Dermis microvascular lymphatic vessel endothelial cell (primary cell): ENCODE data around the gene APOO. TPM values are rescaled to one million over a fixed set of nuclear protein-coding genes. Genes with fewer than 3 reads are reported as not detected.

ENCODE experiments used
- DNase-seq, 2 donors: peaks; one replicate each; pipeline versions ENCODE4 v3.0.0 to v3.0.0-alpha.2; 2010; ENCODE audit warnings: low read depth in 2 of 2
- total RNA-seq: library from RNA; depleted of rRNA; stranded (reverse); fragments of >200 nt; gene quantifications from 2 replicates; pipeline ENCODE4 v1.2.1, GENCODE V29; 2014

APOO gene
- total RNA-seq, 1 donor from 2014 or later: 5.6 TPM

DNA sequence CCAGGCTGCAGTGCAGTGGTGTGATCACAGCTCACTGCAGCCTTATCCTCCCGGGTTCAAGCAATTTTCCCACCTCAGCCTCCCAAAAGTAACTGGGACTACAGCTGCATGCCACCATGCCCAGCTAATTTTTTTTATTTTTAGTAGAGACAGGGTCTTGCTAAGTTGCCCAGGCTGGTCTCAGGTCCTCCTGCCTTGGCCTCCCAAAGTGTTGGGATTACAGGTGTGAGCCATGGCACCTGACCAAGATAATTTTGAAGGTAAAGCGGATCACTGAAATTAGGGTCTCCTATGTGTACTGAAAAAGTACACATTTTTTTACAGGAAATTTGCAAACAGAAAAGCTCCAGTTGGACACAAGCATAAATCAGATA is 120.0 kb downstream of the APOO start:
- peak in 1 of 2 donors; percentile 48 for DNase-seq

- peak; percentile 45 to 76 for DNase-seq
Observed at GRCh38 chrX:23786268-23786815, 121.4 kb downstream of the APOO start.

DNA sequence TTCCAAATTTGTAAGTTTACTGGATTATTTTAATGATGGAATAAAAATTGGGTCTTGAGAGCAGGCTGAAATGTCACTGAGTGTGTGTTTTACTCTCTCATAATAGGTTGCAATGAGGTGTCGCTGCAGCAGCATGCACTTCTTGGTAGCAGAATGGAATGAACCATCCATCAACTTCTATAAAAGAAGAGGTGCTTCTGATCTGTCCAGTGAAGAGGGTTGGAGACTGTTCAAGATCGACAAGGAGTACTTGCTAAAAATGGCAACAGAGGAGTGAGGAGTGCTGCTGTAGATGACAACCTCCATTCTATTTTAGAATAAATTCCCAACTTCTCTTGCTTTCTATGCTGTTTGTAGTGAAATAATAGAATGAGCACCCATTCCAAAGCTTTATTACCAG is 122.2 kb downstream of the APOO start:
- peak in 1 of 2 donors; percentile 33 for DNase-seq

GRCh38 chrX:23784470-23785331 is 123.0 kb downstream of the APOO start:
- peak in 1 of 2 donors; percentile 33 for DNase-seq

DNA sequence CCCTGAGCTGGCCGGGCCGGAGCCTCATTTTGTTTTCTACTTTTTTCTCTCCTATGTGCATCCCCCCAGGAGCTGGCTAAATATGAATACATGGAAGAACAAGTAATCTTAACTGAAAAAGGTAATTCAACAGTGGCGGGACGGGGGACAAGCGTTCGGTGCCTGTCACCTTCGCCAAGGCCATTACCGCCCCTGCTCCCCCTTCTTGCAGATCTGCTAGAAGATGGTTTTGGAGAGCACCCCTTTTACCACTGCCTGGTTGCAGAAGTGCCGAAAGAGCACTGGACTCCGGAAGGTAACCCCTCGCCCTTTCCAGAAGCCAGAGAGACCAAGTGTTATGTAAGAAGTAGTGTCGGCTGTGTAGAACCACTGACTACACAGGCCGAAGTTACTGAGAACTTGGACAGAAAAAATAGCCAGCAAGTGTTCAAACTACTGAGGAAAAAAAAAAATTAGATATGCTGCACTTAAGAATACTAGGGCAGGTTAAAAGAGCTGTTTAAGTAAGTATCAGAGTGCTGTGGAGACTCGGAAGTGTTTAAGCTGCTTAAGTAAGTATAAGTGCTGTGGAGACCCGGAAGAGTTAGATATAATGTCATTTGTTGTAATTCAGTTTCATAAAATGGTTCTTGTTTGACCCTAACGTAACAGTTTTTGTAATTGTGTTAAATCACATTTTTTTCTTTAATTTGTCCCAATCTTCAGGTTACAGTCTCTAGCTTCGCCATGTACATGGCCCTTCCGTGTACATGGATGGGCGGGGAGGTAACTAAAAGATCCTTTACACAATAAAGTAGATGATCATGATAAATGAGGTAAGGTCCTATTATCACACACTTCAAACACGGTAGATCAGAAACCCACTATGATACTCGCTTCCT is 123.9 kb downstream of the APOO start:
- DNase-seq: no peak

Other genes starting within 250 kb of the APOO start
- 174 and 211 TPM in 2 replicates for gene PRDX4, start 240.4 kb downstream of the APOO start, total RNA-seq
- gene ACOT9, start 164.7 kb downstream of the APOO start, total RNA-seq: 66.4 and 70.7 TPM in 2 replicates
- 211 and 283 TPM in 2 replicates for gene SAT1, start 124.8 kb downstream of the APOO start, total RNA-seq
- not detected in 2 replicates for gene CXorf58, start 68 bp upstream of the APOO start, total RNA-seq
- gene KLHL15, start 119.2 kb upstream of the APOO start, total RNA-seq: 5.9 and 8.3 TPM in 2 replicates
- gene EIF2S3, start 147.0 kb upstream of the APOO start, total RNA-seq: 254 and 302 TPM in 2 replicates
- 47.4 and 57.3 TPM in 2 replicates for gene ZFX, start 241.8 kb upstream of the APOO start, total RNA-seq